Trophoblast cell (in vitro differentiated cells and primary cell): Measurements from ENCODE around the gene KAT6B.
A peak's percentile ranks its signal among the peaks of the same experiment; 100 is the strongest.

Experiments
- DNase-seq, 2 donors: peaks; one replicate each; pipeline ENCODE4 v3.0.0-alpha.2; 2016
- H2AFZ ChIP-seq: 2 replicates; pipeline ENCODE4 v1.6.1; 2013; ENCODE audit warnings: low read length, moderate library complexity, mild to moderate bottlenecking; ENCODE audit not compliant: insufficient read depth, poor library complexity
- H2AK5ac ChIP-seq: 2 replicates; pipeline ENCODE4 v1.6.1; 2013; ENCODE audit warnings: mild to moderate bottlenecking, low read length
- H2BK120ac ChIP-seq: 2 replicates; pipeline ENCODE4 v1.6.1; 2013; ENCODE audit warnings: low read length, mild to moderate bottlenecking, moderate library complexity; ENCODE audit not compliant: insufficient read depth, poor library complexity
- H2BK12ac ChIP-seq: 2 replicates; pipeline ENCODE4 v1.6.1; 2013; ENCODE audit warnings: mild to moderate bottlenecking, low read length, moderate library complexity
- H2BK5ac ChIP-seq: 2 replicates; pipeline ENCODE4 v1.6.1; 2013; ENCODE audit warnings: low read length, low read depth, moderate library complexity, mild to moderate bottlenecking; ENCODE audit not compliant: poor library complexity
- H3K14ac ChIP-seq: 2 replicates; pipeline ENCODE4 v1.6.1; 2013; ENCODE audit warnings: mild to moderate bottlenecking, low read length
- H3K18ac ChIP-seq: 2 replicates; pipeline ENCODE4 v1.6.1; 2013; ENCODE audit warnings: mild to moderate bottlenecking, low read length
- H3K23ac ChIP-seq: 2 replicates; pipeline ENCODE4 v1.6.1; 2013; ENCODE audit warnings: low read length
- H3K27ac ChIP-seq: 2 replicates; pipeline ENCODE4 v1.5.1; 2013; ENCODE audit warnings: low read depth, mild to moderate bottlenecking, inconsistent platforms, low read length, moderate library complexity
- H3K27me3 ChIP-seq: 2 replicates; pipeline ENCODE4 v1.6.1; 2013; ENCODE audit warnings: inconsistent platforms, mild to moderate bottlenecking, low read length, moderate library complexity; ENCODE audit not compliant: insufficient read depth
- H3K36me3 ChIP-seq, 2 experiments: 1 replicate in 1 of 2; 2 replicates in 1 of 2; pipeline ENCODE4 v1.6.1; 2013; ENCODE audit warnings: low read length in 2 of 2, mild to moderate bottlenecking in 2 of 2, moderate library complexity in 1 of 2; ENCODE audit not compliant: insufficient read depth in 2 of 2, control insufficient read depth in 1 of 2
- H3K4ac ChIP-seq: 2 replicates; pipeline ENCODE4 v1.6.1; 2013; ENCODE audit warnings: low read depth, mild to moderate bottlenecking, low read length, moderate library complexity
- H3K4me1 ChIP-seq, 2 experiments: 1 replicate in 1 of 2; 2 replicates in 1 of 2; pipeline ENCODE4 v1.6.1; 2013; ENCODE audit warnings: low read length in 2 of 2, mild to moderate bottlenecking in 2 of 2, moderate library complexity in 1 of 2; ENCODE audit not compliant: insufficient read depth in 2 of 2, control insufficient read depth in 1 of 2
- H3K4me2 ChIP-seq: 2 replicates; pipeline ENCODE4 v1.6.1; 2013; ENCODE audit warnings: inconsistent platforms, mild to moderate bottlenecking, low read length, moderate library complexity
- H3K4me3 ChIP-seq: 2 replicates; pipeline ENCODE4 v1.5.1; 2013; ENCODE audit warnings: mild to moderate bottlenecking, low read depth, low read length, inconsistent platforms
- H3K79me1 ChIP-seq: one replicate; pipeline ENCODE4 v1.6.1; 2013; ENCODE audit warnings: low read length
- H3K79me2 ChIP-seq: 2 replicates; pipeline ENCODE4 v1.6.1; 2013; ENCODE audit warnings: low read length, mild to moderate bottlenecking; ENCODE audit not compliant: control insufficient read depth, insufficient read depth, poor library complexity
- H3K9ac ChIP-seq: 2 replicates; pipeline ENCODE4 v1.6.1; 2013; ENCODE audit warnings: mild to moderate bottlenecking, low read length
- H3K9me3 ChIP-seq: 2 replicates; pipeline ENCODE4 v1.6.1; 2013; ENCODE audit warnings: low read depth, mild to moderate bottlenecking, control low read depth, inconsistent platforms, low read length; ENCODE audit not compliant: insufficient read depth
- H4K12ac ChIP-seq: 2 replicates; pipeline ENCODE4 v1.6.1; 2013; ENCODE audit warnings: low read depth, mild to moderate bottlenecking, low read length, moderate library complexity
- H4K8ac ChIP-seq: 2 replicates; pipeline ENCODE4 v1.6.1; 2013; ENCODE audit warnings: low read depth, mild to moderate bottlenecking, low read length, moderate library complexity
- H4K91ac ChIP-seq: one replicate; pipeline ENCODE4 v1.6.1; 2013; ENCODE audit warnings: low read depth, mild to moderate bottlenecking, low read length, moderate library complexity
- WGBS: extraction: QIAGEN DNeasy Blood & Tissue Kit; methylation state at CpG from one replicate; pipeline ENCODE4 v1.1.7; 2013; ENCODE audit warnings: missing lambda C conversion rate; ENCODE audit not compliant: insufficient read length, insufficient coverage; ENCODE audit errors: extremely low coverage; 5-methylcytosine and 5-hydroxymethylcytosine counted together

The KAT6B gene

GRCh38 chr10:74881253-74881884 is 55.0 kb downstream of the KAT6B start:
- Histone ChIP-seq H3K4me1 (no peaks in the 10 kb centered on the region), H4K8ac (no peak overlapping the region), H2AFZ (no peak overlapping the region), H3K4me2 (no peak overlapping the region), H3K79me2 (no peaks in the 10 kb centered on the region), H3K79me1 (no peaks in the 10 kb centered on the region), H3K14ac (no peak overlapping the region), H2BK120ac (no peak overlapping the region), H3K27ac (no peak overlapping the region), H3K18ac (no peak overlapping the region), H2BK5ac (no peak overlapping the region), H3K27me3 (no peaks in the 10 kb centered on the region), H3K36me3 (no peaks in the 10 kb centered on the region), H3K4ac (no peak overlapping the region), H4K12ac (no peak overlapping the region), H2BK12ac (no peak overlapping the region), H3K4me3 (no peak overlapping the region), H3K9ac (no peak overlapping the region), H3K9me3 (no peaks in the 10 kb centered on the region), H4K91ac (no peak overlapping the region), H2AK5ac (no peak overlapping the region), H3K23ac (peak overlapping the region; percentile 80)
- WGBS: no CpG with 5 or more reads among the region's 7 CpGs
- no peak for DNase-seq

- Histone ChIP-seq H2AK5ac (no peak overlapping the region), H3K4me3 (no peak overlapping the region), H3K4me2 (no peak overlapping the region), H3K27me3 (no peaks in the 10 kb centered on the region), H3K36me3 (no peaks in the 10 kb centered on the region), H3K18ac (no peak overlapping the region), H3K4me1 (no peaks in the 10 kb centered on the region), H4K12ac (no peak overlapping the region), H4K8ac (no peak overlapping the region), H2AFZ (no peak overlapping the region), H3K27ac (no peak overlapping the region), H3K79me2 (no peaks in the 10 kb centered on the region), H2BK12ac (no peak overlapping the region), H2BK120ac (no peak overlapping the region), H3K14ac (no peak overlapping the region), H3K79me1 (no peaks in the 10 kb centered on the region), H2BK5ac (no peak overlapping the region), H3K9me3 (no peaks in the 10 kb centered on the region), H4K91ac (no peak overlapping the region), H3K4ac (no peak overlapping the region), H3K9ac (no peak overlapping the region), H3K23ac (no peak overlapping the region)
- no CpG with 5 or more reads among the region's 1 CpG for WGBS
- DNase-seq: peak in 1 of 2 donors; percentile 43
Measured at GRCh38 chr10:74882427-74882826, 56.0 kb downstream of the KAT6B start.

GRCh38 chr10:74882831-74883230 is 56.4 kb downstream of the KAT6B start:
- Histone ChIP-seq H3K4me1 (no peaks in the 10 kb centered on the region), H4K12ac (no peak overlapping the region)

GRCh38 chr10:74883428-74883827 is 57.0 kb downstream of the KAT6B start:
- Histone ChIP-seq H3K4me3 (no peak overlapping the region), H4K12ac (no peak overlapping the region), H3K9me3 (no peaks in the 10 kb centered on the region), H3K4me1 (no peaks in the 10 kb centered on the region), H3K79me2 (no peaks in the 10 kb centered on the region), H3K36me3 (no peaks in the 10 kb centered on the region), H3K4me2 (no peak overlapping the region), H3K9ac (no peak overlapping the region), H3K18ac (no peak overlapping the region), H3K79me1 (no peaks in the 10 kb centered on the region), H2BK5ac (no peak overlapping the region), H3K27ac (no peak overlapping the region), H2AFZ (no peak overlapping the region), H3K23ac (no peak overlapping the region), H4K8ac (no peak overlapping the region), H4K91ac (no peak overlapping the region), H3K27me3 (no peaks in the 10 kb centered on the region), H2BK12ac (no peak overlapping the region), H2AK5ac (no peak overlapping the region), H3K4ac (no peak overlapping the region), H2BK120ac (no peak overlapping the region), H3K14ac (no peak overlapping the region)
- whole genome bisulfite sequencing: no CpG with 5 or more reads among the region's 1 CpG
- no peak for DNase-seq

More at GRCh38 chr10:74882831-74883230, 56.4 kb downstream of the KAT6B start:
- Histone ChIP-seq H3K27ac (no peak overlapping the region), H3K4me2 (no peak overlapping the region), H3K36me3 (no peaks in the 10 kb centered on the region), H2BK12ac (no peak overlapping the region), H3K79me2 (no peaks in the 10 kb centered on the region), H2BK120ac (no peak overlapping the region), H2BK5ac (no peak overlapping the region), H3K27me3 (no peaks in the 10 kb centered on the region), H2AFZ (no peak overlapping the region), H3K79me1 (no peaks in the 10 kb centered on the region), H3K9me3 (no peaks in the 10 kb centered on the region), H3K23ac (no peak overlapping the region), H4K91ac (no peak overlapping the region), H3K9ac (no peak overlapping the region), H3K18ac (no peak overlapping the region), H3K4ac (no peak overlapping the region), H3K14ac (no peak overlapping the region), H2AK5ac (no peak overlapping the region), H3K4me3 (no peak overlapping the region), H4K8ac (no peak overlapping the region)
- DNase-seq: no peak
- WGBS: no CpG with 5 or more reads among the region's 3 CpGs
